ENCODE data around the gene ERC2. TPM values are rescaled to one million over a fixed set of nuclear protein-coding genes. Genes with fewer than 3 reads are reported as not detected.

ERC2 gene
- total RNA-seq, 1 donor from 2014 or later = 0.65 TPM

DNA sequence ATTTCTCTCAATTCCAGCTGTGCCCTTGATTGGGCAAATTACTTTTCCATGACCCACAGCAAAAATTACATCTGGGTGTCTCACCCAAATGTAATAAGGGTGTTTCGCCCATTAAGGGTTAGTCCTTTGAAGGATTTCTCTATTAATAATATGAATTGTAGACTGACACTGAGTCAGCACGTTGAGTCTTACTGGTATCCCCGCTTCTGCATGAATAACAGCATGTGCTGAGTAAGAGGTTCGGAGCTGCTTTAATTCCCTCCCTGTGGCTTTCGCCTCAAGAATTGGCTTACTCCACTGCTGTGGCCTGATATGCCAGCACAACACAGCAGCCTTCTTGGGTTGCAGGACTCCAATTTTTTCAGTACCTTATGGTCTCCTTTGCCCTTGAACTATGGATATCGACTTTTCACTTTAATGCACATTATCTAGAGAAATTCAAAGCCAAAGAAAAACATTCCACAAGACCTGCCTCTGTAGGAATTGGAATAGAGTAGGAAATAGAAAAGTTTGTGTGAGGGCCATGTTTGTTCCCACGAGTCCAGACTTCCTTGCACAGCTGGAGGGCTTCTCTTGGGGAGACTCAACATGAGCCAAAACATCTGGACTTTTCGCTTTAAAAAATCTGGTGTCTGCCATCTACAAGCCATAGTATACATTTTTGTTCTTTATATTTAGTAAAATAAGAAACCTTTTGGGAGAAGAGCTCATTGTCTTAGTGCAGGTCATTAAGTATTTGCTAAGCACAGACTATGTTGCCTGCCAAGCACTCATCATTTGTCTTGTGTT, 20.7 kb upstream of the ERC2 start:
- Mint-ChIP-seq H3K4me1 (ENCODE audit: low read depth) (no peaks in the 10 kb centered on the region), H3K27me3 (ENCODE audit: low read depth) (peaks cover 30% of the 10 kb centered on the region), H3K27ac (ENCODE audit: unreplicated experiment) (no peak overlapping the region), H3K36me3 (ENCODE audit: low read depth) (no peaks in the 10 kb centered on the region), H3K9me3 (ENCODE audit: low read depth) (no peaks in the 10 kb centered on the region), H3K4me3 (ENCODE audit: unreplicated experiment) (no peak overlapping the region)
- DNase-seq (ENCODE audit: low spot score) = no peak
- TF ChIP-seq, protein P1, sequence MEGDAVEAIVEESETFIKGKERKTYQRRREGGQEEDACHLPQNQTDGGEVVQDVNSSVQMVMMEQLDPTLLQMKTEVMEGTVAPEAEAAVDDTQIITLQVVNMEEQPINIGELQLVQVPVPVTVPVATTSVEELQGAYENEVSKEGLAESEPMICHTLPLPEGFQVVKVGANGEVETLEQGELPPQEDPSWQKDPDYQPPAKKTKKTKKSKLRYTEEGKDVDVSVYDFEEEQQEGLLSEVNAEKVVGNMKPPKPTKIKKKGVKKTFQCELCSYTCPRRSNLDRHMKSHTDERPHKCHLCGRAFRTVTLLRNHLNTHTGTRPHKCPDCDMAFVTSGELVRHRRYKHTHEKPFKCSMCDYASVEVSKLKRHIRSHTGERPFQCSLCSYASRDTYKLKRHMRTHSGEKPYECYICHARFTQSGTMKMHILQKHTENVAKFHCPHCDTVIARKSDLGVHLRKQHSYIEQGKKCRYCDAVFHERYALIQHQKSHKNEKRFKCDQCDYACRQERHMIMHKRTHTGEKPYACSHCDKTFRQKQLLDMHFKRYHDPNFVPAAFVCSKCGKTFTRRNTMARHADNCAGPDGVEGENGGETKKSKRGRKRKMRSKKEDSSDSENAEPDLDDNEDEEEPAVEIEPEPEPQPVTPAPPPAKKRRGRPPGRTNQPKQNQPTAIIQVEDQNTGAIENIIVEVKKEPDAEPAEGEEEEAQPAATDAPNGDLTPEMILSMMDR (IDR thresholded peaks at IDR 0.05) = no peak

DNA sequence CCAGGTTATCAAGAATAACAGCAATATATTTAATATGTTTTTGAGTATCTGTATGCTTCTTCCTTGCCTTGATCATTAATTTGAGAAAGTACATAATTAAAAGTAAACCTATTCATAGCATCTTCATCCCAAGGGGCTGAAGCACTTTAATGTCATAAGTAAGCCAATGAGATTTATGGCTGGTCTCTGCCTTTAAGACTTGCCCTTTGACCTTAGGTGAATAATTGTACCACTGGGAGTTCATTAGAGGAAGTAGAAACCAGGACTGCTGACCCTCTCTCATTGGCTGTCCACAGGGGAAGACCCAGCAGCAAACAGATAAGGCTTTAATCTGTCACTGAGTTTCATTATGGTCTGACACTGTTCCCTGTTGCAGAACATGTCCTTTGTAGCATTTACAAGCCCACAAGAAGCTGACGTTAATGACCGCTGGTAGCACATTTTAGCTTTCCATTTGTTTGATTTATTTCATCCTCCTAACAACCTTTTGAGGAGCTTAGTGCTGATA, 16.3 kb upstream of the ERC2 start:
- no peaks in the 10 kb centered on the region for H3K36me3 Mint-ChIP-seq (ENCODE audit: low read depth)
- H3K9me3 Mint-ChIP-seq (ENCODE audit: low read depth) = no peaks in the 10 kb centered on the region
- H3K4me3 Mint-ChIP-seq (ENCODE audit: unreplicated experiment) = no peak overlapping the region
- no peak overlapping the region for H3K27ac Mint-ChIP-seq (ENCODE audit: unreplicated experiment)
- DNase-seq (ENCODE audit: low spot score) = no peak
- H3K4me1 Mint-ChIP-seq (ENCODE audit: low read depth) = no peaks in the 10 kb centered on the region
- TF ChIP-seq, protein P1 (IDR thresholded peaks at IDR 0.05) = no peak
- H3K27me3 Mint-ChIP-seq (ENCODE audit: low read depth) = peaks cover 36% of the 10 kb centered on the region

DNA sequence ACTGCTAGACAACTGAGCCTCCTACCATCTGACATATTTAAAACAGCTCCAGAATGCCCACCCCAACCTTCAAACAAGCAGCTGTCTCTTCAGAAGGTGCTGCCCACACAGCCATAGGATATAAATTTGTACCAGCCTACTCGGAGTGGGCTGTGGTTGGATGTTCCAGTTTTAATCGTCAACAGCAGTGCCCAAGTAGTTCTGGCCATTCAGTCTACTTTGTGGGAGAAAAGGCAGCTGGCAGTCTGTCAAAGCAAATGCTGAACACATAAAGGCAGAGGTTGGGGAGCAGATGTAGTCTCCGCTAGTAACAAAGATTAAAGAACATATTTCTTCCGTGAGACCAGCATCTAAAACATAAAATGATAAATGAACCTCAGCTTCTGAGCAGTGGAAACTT, 15.9 kb upstream of the ERC2 start:
- peaks cover 36% of the 10 kb centered on the region for H3K27me3 Mint-ChIP-seq (ENCODE audit: low read depth)

DNA sequence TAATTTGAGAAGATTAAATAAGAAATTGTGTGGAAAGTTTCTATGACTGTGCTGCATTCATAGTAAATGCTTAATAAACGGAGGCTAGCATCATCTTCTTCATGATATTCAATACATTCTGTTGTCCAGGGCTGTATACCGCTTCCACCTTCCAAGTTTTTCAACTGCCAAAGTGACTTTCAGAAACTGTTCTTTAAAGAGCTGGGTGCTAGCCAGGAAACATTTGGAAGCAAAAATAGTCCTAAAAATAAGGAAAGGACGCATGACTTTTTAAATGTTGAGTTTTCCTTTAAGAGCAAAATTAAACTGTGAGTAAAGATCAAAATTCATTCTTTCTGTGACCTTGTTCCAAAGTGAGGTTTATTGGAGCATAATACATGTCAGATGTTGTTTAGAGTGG, 9.4 kb upstream of the ERC2 start:
- Mint-ChIP-seq H3K4me3 (ENCODE audit: unreplicated experiment) (no peak overlapping the region), H3K9me3 (ENCODE audit: low read depth) (no peaks in the 10 kb centered on the region), H3K27me3 (ENCODE audit: low read depth) (peaks cover 46% of the 10 kb centered on the region), H3K27ac (ENCODE audit: unreplicated experiment) (no peak overlapping the region), H3K36me3 (ENCODE audit: low read depth) (no peaks in the 10 kb centered on the region), H3K4me1 (ENCODE audit: low read depth) (no peaks in the 10 kb centered on the region)
- DNase-seq (ENCODE audit: low spot score) = no peak
- TF ChIP-seq, protein P1 (IDR thresholded peaks at IDR 0.05) = no peak

More for the DNA sequence above, 15.9 kb upstream of the ERC2 start:
- H3K36me3 Mint-ChIP-seq (ENCODE audit: low read depth) = no peaks in the 10 kb centered on the region
- H3K4me1 Mint-ChIP-seq (ENCODE audit: low read depth) = no peaks in the 10 kb centered on the region
- TF ChIP-seq, protein P1 (IDR thresholded peaks at IDR 0.05) = no peak
- no peak overlapping the region for H3K27ac Mint-ChIP-seq (ENCODE audit: unreplicated experiment)
- H3K9me3 Mint-ChIP-seq (ENCODE audit: low read depth) = no peaks in the 10 kb centered on the region
- no peak for DNase-seq (ENCODE audit: low spot score)
- H3K4me3 Mint-ChIP-seq (ENCODE audit: unreplicated experiment) = no peak overlapping the region

DNA sequence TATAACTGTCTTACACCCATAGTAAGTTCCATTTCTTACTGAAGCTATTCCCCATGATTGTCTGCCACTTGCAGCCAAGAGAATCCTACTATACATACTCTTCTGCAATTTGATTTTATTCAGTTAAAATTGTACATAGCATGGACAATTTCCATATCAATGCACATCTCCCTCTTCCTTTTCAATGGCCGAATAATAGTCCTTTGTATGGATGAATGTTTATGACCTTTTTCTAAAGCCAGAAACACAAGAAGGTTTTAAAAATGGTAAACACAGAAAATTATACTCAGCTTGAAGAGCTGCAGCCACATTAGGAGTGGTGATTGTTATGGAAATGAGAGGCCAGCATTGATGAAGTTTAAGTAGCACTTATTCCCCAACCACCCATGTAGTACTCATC, 8.5 kb upstream of the ERC2 start:
- TF ChIP-seq, protein P1 (IDR thresholded peaks at IDR 0.05) = no peak
- no peak overlapping the region for H3K4me3 Mint-ChIP-seq (ENCODE audit: unreplicated experiment)
- H3K4me1 Mint-ChIP-seq (ENCODE audit: low read depth) = no peaks in the 10 kb centered on the region
- DNase-seq (ENCODE audit: low spot score) = no peak
- H3K27ac Mint-ChIP-seq (ENCODE audit: unreplicated experiment) = no peak overlapping the region
- H3K36me3 Mint-ChIP-seq (ENCODE audit: low read depth) = no peaks in the 10 kb centered on the region
- no peaks in the 10 kb centered on the region for H3K9me3 Mint-ChIP-seq (ENCODE audit: low read depth)
- peaks cover 46% of the 10 kb centered on the region for H3K27me3 Mint-ChIP-seq (ENCODE audit: low read depth)

Measured in chondrocyte (in vitro differentiated cells).